AG10803 (cell line): ENCODE results near the gene SST.
"Not testable (repeated sequence)": the region's sequence is repeated elsewhere in the genome, so short reads cannot be mapped to it uniquely, and the experiment has no call there.

ENCODE experiments used
- DNase-seq: peaks from one replicate; pipeline ENCODE4 v3.0.0; 2010; ENCODE audit warnings: low read depth
- H3K4me3 ChIP-seq: 2 replicates; pipeline ENCODE4 v1.5.1; 2011; ENCODE audit warnings: mild to moderate bottlenecking, low read length, control low read depth
- CTCF ChIP-seq: conservative IDR thresholded peaks from 2 replicates; pipeline ENCODE4 v1.5.1; 2011; ENCODE audit warnings: mild to moderate bottlenecking, low read length, control low read depth, inconsistent platforms

SST gene

GRCh38 chr3:187684880-187685279 lies 14.7 kb upstream of the SST start:
- peak; percentile 27 for DNase-seq
- H3K4me3 ChIP-seq, result no peak overlapping the region
- TF ChIP-seq CTCF, result no peak

GRCh38 chr3:187684444-187684843 lies 14.2 kb upstream of the SST start:
- DNase-seq, result no peak
- H3K4me3 ChIP-seq, result no peak overlapping the region
- TF ChIP-seq CTCF, result no peak

- H3K4me3 ChIP-seq, DNase-seq: not testable (repeated sequence)
These were observed 11.6 kb upstream of the SST start for GRCh38 chr3:187681756-187682155.

GRCh38 chr3:187679638-187680396 lies 9.6 kb upstream of the SST start:
- peak; percentile 77 for DNase-seq
- TF ChIP-seq CTCF, result peak; percentile 99
- H3K4me3 ChIP-seq, result no peak overlapping the region

- TF ChIP-seq CTCF, result peak; percentile 89
- peak; percentile 75 for DNase-seq
- H3K4me3 ChIP-seq, result no peak overlapping the region
These were observed 8.6 kb upstream of the SST start for GRCh38 chr3:187678726-187679268.

- no peak for TF ChIP-seq CTCF
- DNase-seq, result peak; percentile 48
- H3K4me3 ChIP-seq, result no peak overlapping the region
These were observed 7.4 kb upstream of the SST start for GRCh38 chr3:187677604-187678003.

GRCh38 chr3:187673012-187673411 lies 2.8 kb upstream of the SST start:
- no peak for TF ChIP-seq CTCF
- peak; percentile 27 for DNase-seq
- H3K4me3 ChIP-seq, result no peak overlapping the region
